Upper lobe of left lung (tissue), 6 donors: Measurements from ENCODE around the gene GBP5. TPM values are rescaled to one million over a fixed set of nuclear protein-coding genes. Genes with fewer than 3 reads are reported as not detected.
A peak's percentile ranks its signal among the peaks of the same experiment; 100 is the strongest.
"Not testable (repeated sequence)": the region's sequence is repeated elsewhere in the genome, so short reads cannot be mapped to it uniquely, and the experiment has no call there.

Experiments
- ATAC-seq, 2 donors: fragments of 200-7000 bp; cut with Tn5 transposase; one replicate each; pipeline ENCODE4 v1.9.1; 2022; ENCODE audit warnings: mild to moderate bottlenecking in 2 of 2, moderate library complexity in 2 of 2; ENCODE audit not compliant: low FRiP score in 2 of 2
- DNase-seq, 2 donors: peaks; one replicate each; pipeline ENCODE4 v3.0.0-alpha.2; 2019 to 2020
- H3K27ac ChIP-seq, 4 donors: fragments of 200-600 bp; sonication (generic); one replicate each; pipeline ENCODE4 v1.5.1; 2016 to 2019
- H3K27me3 ChIP-seq, 4 donors: fragments of 200-600 bp; sonication (generic); one replicate each; pipeline ENCODE4 v1.5.1; 2017 to 2019
- H3K36me3 ChIP-seq, 4 donors: fragments of 200-600 bp; sonication (generic); one replicate each; pipeline ENCODE4 v1.5.1; 2016 to 2019
- H3K4me1 ChIP-seq, 4 donors: fragments of 200-600 bp; sonication (generic); one replicate each; pipeline ENCODE4 v1.5.1; 2018 to 2019
- H3K4me3 ChIP-seq, 4 donors: fragments of 200-600 bp; sonication (generic); one replicate each; pipeline ENCODE4 v1.5.1; 2017 to 2019; ENCODE audit warnings: mild to moderate bottlenecking in 2 of 4, moderate library complexity in 1 of 4
- H3K9me3 ChIP-seq, 4 donors: fragments of 200-600 bp; sonication (generic); one replicate each; pipeline ENCODE4 v1.5.1; 2018 to 2019
- CTCF ChIP-seq, 6 experiments: fragments of 450-650 bp in 4 of 6; fragments of 200-600 bp in 2 of 6; sonication (generic) in 2 of 6; IDR thresholded peaks; one replicate each; pipeline ENCODE4 v1.5.1; 2016 to 2019; ENCODE audit warnings: antibody characterized with exemption in 6 of 6
- EP300 ChIP-seq, 4 donors: sonication (generic); formaldehyde crosslinking; IDR thresholded peaks; one replicate each; pipeline ENCODE4 v1.5.1; 2017; ENCODE audit warnings: antibody characterized with exemption in 4 of 4, control low read depth in 2 of 4
- POLR2A ChIP-seq, 4 donors: fragments of 450-650 bp; IDR thresholded peaks; one replicate each; pipeline ENCODE4 v1.5.1; 2016 to 2017; ENCODE audit warnings: antibody characterized with exemption in 4 of 4, mild to moderate bottlenecking in 2 of 4
- POLR2AphosphoS5 ChIP-seq, 2 donors: sonication (generic); formaldehyde crosslinking; IDR thresholded peaks; one replicate each; pipeline ENCODE4 v1.5.1; 2017; ENCODE audit warnings: antibody characterized with exemption in 2 of 2
- WGBS, 2 donors: methylation state at CpG; one replicate each; pipeline ENCODE4 v1.1.5; 2017 to 2018; 5-methylcytosine and 5-hydroxymethylcytosine counted together
- total RNA-seq, 6 donors: library from RNA; depleted of rRNA in 4 of 6; stranded (reverse); fragments of >200 nt in 4 of 6; gene quantifications; one replicate each; pipeline versions ENCODE4 v1.1.0 to v1.2.1, GENCODE V29; 2016 to 2021
- donor health status: DM: no; HTN: no; CAD: no; lungs with moderate emphysema.
- donor health status: DM: no; HTN: yes; CAD: no; lungs with severe emphysema.

Gene GBP5
- 10 to 100 TPM in 2 of 6 donors, 1 to 10 TPM in 4; 4.1 to 24.5 (median 7.9) TPM for total RNA-seq

GRCh38 chr1:89272269-89273041, at the start of gene GBP5:
TSS of gene GBP5 (minus strand) at chr1:89272860. CDS start at chr1:89269555, 3,305 bp downstream.
- H3K27me3 ChIP-seq, H3K36me3 ChIP-seq, H3K9me3 ChIP-seq: not testable (repeated sequence)
- Histone ChIP-seq H3K4me3 (peak within 1 kb of the TSS in 3 of 4 donors; percentile 27 to 39 (median 39)), H3K27ac (peak within 1 kb of the TSS in 3 of 4 donors; percentile 40 to 74 (median 49)), H3K4me1 (peaks cover 0 to 13% (median 4%) of the 10 kb centered on the region in 4 donors)
- DNase-seq = peak in 1 of 2 donors; percentile 44
- 65 to 68% methylated on average over 13 to 16 of the region's 16 CpGs for WGBS, 2 donors
- peak in 1 of 2 donors; percentile 66 for ATAC-seq
- peak in 1 of 2 donors; percentile 50 for TF ChIP-seq POLR2AphosphoS5 (IDR thresholded peaks at IDR 0.05)
- peak in 1 of 4 donors; percentile 79 for TF ChIP-seq POLR2A (IDR thresholded peaks at IDR 0.05)

GRCh38 chr1:89322402-89322801, 49.7 kb upstream of the GBP5 start:
- TF ChIP-seq POLR2AphosphoS5 (IDR thresholded peaks at IDR 0.05) (no peak), CTCF (IDR thresholded peaks at IDR 0.05) (no peak), EP300 (IDR thresholded peaks at IDR 0.05) (no peak), POLR2A (IDR thresholded peaks at IDR 0.05) (no peak)
- Histone ChIP-seq H3K27ac (no peak overlapping the region), H3K4me1 (peaks cover 0 to 5% (median 0%) of the 10 kb centered on the region in 4 donors), H3K27me3 (no peaks in the 10 kb centered on the region), H3K36me3 (no peaks in the 10 kb centered on the region), H3K4me3 (no peak overlapping the region), H3K9me3 (no peaks in the 10 kb centered on the region)
- 28 to 36% methylated on average over 1 of the region's 1 CpG for WGBS, 2 donors
- DNase-seq (no peak), ATAC-seq (no peak)

GRCh38 chr1:89312572-89312971, 39.9 kb upstream of the GBP5 start:
- Histone ChIP-seq H3K9me3 (peaks cover 0 to 11% (median 8%) of the 10 kb centered on the region in 4 donors), H3K36me3 (no peaks in the 10 kb centered on the region), H3K4me1 (peaks cover 20 to 33% (median 23%) of the 10 kb centered on the region in 4 donors), H3K4me3 (no peak overlapping the region), H3K27ac (no peak overlapping the region), H3K27me3 (no peaks in the 10 kb centered on the region)
- TF ChIP-seq CTCF (IDR thresholded peaks at IDR 0.05) (no peak), POLR2A (IDR thresholded peaks at IDR 0.05) (no peak), POLR2AphosphoS5 (IDR thresholded peaks at IDR 0.05) (no peak), EP300 (IDR thresholded peaks at IDR 0.05) (no peak)
- DNase-seq (no peak), ATAC-seq (no peak)

- H3K4me3 ChIP-seq = no peak overlapping the region
- H3K27me3 ChIP-seq = no peaks in the 10 kb centered on the region
- TF ChIP-seq CTCF (IDR thresholded peaks at IDR 0.05) (no peak), EP300 (IDR thresholded peaks at IDR 0.05) (no peak), POLR2A (IDR thresholded peaks at IDR 0.05) (no peak), POLR2AphosphoS5 (IDR thresholded peaks at IDR 0.05) (no peak)
- ATAC-seq (peak in 1 of 2 donors; percentile 31), DNase-seq (no peak)
- no peaks in the 10 kb centered on the region for H3K36me3 ChIP-seq
- peak overlapping the region; percentile 47 to 80 (median 66) for H3K27ac ChIP-seq
- WGBS, 2 donors = 61 to 64% methylated on average over 4 of the region's 4 CpGs
- peaks cover 0 to 11% (median 8%) of the 10 kb centered on the region in 4 donors for H3K9me3 ChIP-seq
- peaks cover 20 to 33% (median 23%) of the 10 kb centered on the region in 4 donors for H3K4me1 ChIP-seq
Observed at GRCh38 chr1:89311757-89312156, 39.1 kb upstream of the GBP5 start.

GRCh38 chr1:89310976-89311375, 38.3 kb upstream of the GBP5 start:
- Histone ChIP-seq H3K27me3 (no peaks in the 10 kb centered on the region), H3K4me3 (peak overlapping the region in 2 of 4 donors; percentile 14 to 17), H3K27ac (peak overlapping the region; percentile 47 to 80 (median 66)), H3K9me3 (peaks cover 0 to 6% (median 5%) of the 10 kb centered on the region in 4 donors), H3K4me1 (peaks cover 20 to 33% (median 23%) of the 10 kb centered on the region in 4 donors), H3K36me3 (no peaks in the 10 kb centered on the region)
- no peak for ATAC-seq
- TF ChIP-seq POLR2A (IDR thresholded peaks at IDR 0.05) (no peak), EP300 (IDR thresholded peaks at IDR 0.05) (no peak), CTCF (IDR thresholded peaks at IDR 0.05) (no peak), POLR2AphosphoS5 (IDR thresholded peaks at IDR 0.05) (no peak)
- DNase-seq = no peak
